Mesenteric fat pad (tissue), 1 donor: ENCODE data around the gene FAM174C. TPM values are rescaled to one million over a fixed set of nuclear protein-coding genes. Genes with fewer than 3 reads are reported as not detected.

Experiments
- DNase-seq: peaks from one replicate; pipeline ENCODE4 v3.0.0-alpha.2; 2020; ENCODE audit warnings: low spot score
- total RNA-seq: library from RNA; stranded (reverse); fragmentation: NEBNext Ultra II Directional; extraction: Animal tissue kit (Norgen Biotek cat#: 25700); gene quantifications from one replicate; pipeline ENCODE4 v1.2.1, GENCODE V29; 2021
- donor health status: DM: yes; HTN: yes; CAD: no.

Gene FAM174C
- total RNA-seq, 1 donor from 2014 or later = 53.2 TPM

DNA sequence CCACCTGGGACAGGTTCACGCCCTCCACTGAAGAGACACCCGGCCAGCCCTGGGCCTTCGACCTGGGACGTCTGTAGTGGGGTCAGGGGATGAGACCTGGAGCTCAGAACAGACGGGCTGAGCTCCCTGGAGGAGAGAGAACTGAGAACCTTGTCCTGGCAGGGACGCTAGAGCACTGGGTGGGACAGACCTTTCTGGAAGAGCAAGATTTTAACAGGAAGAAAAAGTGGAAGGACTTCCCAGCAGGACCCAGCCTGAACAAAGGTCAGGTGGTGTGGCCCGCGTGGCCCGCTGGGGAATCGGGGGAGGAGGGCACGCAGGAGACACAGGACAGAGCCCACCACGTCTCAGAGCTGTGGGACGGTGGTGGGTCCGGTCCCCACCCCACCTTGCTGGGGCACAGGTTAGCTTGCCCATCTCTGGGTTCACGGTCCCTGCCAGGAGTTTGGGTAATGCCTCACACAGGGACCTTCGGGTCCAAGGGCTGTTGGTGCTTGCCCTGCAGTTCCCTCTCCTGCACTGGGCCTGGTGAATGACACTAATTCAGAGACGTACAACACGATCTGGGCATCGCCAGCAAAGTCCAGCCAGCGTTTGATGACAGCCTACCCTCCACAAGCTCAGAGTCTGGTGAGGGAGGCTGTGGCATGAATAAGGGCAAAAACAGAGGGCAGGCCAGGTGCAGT lies 9.1 kb downstream of the FAM174C start:
- no peak for DNase-seq

DNA sequence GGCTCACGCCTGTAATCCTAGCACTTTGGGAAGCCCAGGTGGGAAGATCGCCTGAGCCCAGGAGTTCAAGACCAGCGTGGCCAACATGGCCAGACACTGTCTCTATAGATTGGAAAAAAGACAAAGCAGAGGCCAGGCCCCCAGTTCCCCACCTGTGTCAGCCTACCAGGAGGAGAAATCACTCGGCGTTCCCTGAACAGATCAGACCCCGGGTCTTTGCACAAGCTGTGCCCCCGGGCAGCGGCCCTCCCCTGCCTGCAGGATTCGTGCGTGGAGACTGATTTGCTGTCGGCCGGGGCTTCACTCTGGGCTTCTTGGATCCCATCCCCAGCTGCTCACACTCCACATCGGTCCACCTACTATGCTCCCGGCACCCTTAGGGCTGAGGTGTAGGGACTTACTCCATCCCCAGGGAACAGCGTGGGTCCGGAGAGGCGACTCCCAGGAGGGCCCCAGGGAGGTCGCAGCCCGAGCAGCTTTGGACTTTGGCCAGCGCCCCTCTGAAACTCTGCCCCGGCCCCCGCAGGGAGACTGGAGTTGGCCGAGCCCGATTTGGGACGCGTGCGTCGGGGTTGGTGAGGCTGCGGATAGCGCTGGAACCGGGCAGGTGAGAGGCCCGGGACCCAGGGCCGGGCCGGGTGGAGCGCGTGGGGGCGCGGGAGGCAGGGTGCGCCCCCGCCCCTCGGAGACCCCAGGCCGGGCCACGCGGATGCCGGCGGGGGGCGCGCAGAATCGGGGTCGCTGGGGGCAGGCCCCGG lies 9.8 kb downstream of the FAM174C start:
- DNase-seq = no peak

DNA sequence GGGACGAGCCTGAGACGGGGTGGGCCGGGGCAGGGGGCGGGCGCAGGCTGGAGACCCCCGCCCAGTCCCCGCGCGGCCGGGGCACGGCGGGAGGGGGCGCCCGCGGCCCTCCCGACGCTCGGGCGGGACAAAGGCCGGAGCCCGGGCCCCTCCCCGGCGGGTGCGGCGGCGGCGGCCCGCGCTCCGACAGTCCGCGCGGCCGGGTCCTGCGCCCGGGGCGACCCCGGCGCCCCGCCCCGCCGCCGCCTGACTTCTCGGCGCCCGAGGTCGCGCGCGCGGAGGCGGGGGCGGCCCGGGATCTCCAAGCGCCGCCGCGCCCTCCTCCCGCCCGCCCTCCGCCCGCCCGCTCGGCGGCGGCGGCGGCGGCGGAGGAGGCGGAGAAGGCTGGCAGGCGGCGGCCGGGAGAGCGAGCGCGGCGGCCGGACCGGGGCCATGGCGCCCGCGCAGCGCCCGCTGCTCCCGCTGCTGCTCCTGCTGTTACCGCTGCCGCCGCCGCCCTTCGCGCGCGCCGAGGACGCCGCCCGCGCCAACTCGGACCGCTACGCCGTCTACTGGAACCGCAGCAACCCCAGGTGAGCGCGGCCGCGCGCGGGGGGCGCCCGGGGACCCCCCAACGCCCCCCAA lies 10.5 kb downstream of the FAM174C start, which contains the start of gene EFNA2:
EFNA2 (plus strand) TSS at position 137 of the 624 bp plus-strand sequence; CDS start at position 433, 296 bp downstream.
- no peak for DNase-seq

DNA sequence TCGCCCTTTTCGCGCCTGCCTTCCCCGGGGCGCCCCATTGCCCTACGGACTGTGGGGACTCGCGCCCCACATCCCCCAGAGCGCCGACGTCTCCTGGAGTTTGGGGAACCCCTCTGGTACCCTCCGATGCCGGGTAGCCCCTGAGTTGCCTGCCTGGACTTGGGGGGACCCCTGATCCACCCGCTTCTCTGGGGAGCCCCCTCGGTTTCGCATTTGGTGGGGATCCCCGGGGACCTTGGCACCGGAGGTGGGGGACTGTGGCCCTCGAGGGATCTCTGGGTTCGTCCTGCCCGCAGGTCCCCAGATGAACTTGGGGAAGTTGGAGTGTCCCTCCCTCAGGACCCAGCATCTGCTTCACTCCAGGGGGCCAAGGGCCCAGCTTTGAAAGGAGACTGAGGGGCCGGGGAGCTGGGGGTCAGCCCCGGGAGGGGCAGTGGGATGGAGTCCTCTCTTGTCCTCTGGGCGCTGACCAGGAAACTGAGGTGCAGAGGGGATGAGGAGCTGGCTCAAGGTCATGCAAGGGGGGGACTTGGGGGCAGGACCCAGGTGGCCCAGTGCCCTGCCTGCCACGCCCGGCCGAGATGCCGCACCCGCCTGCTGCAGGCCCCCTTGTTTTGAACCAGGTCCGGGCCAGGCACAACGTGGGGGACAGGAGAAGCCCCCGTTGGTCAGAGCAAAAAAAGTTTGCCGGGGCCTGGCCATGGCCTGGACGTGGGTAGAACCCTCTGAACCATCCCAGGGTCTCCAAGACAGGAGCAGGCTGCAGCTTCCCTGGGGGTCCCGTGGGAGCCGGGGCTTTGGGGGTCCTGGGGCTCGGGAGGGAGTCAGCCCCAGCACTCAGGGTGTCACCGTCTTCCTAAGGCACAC lies 11.4 kb downstream of the FAM174C start:
- DNase-seq = no peak

DNA sequence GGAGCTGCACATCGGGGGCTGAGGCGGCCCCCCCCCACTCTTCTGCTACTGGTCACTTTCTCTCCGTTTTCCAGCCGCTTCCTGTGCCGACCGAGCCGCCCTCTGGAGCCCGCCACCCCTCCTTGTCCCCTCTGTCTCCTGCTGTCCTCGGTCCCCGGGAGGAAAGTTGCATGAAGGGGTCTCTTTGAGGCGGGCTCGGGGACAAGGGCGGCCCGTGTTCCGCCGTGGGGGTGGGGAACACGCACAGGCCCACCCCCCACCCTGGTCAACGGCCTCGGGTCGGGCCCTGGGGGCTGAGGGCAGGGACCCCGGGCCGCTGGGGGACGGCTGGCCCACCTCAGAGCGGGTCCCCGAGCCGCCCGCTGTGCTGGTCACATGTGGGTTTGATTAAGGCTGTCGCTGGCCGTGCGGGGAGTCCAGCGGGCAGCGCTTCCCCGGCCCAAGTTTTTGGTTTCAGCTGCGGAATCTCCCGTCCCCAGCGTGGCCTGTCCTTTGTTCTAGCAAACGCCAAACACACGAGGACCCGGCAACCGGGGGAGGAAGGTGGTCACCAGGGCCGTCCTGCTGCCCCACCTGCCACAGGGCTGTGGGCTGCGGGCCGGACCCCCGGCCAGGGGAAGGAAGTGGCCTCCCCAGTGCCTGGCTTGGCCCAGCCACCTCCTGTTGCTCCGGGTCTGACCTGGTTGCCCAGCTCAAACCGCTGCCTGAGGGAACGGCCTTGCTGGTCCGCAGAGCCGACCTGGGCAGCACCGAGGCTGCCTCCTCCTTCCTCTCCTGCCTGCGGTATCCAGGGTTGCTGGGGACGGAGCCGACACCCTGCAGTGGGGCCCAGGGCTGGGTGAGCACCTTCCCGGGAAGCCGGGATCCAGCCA lies 12.3 kb downstream of the FAM174C start:
- DNase-seq = no peak

DNA sequence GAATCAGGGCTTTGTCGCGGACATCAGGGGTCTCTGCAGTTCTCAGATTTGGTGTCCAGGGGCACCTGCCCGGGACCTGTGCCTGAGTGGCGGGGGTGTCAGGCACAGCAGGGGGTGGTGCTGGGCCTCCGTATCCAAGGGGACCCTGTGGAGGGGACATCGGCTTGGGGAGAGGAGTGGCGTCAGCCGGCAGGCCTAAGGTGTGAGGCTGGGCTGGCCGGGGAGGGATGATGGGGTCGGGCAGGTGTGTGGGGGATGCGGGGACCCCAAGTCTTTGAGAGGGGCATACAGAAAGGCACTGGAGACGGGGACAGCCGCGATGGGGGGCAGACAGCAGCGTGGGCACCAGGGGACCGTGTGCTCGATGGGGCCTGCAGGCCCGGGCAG lies 12.9 kb downstream of the FAM174C start:
- no peak for DNase-seq

DNA sequence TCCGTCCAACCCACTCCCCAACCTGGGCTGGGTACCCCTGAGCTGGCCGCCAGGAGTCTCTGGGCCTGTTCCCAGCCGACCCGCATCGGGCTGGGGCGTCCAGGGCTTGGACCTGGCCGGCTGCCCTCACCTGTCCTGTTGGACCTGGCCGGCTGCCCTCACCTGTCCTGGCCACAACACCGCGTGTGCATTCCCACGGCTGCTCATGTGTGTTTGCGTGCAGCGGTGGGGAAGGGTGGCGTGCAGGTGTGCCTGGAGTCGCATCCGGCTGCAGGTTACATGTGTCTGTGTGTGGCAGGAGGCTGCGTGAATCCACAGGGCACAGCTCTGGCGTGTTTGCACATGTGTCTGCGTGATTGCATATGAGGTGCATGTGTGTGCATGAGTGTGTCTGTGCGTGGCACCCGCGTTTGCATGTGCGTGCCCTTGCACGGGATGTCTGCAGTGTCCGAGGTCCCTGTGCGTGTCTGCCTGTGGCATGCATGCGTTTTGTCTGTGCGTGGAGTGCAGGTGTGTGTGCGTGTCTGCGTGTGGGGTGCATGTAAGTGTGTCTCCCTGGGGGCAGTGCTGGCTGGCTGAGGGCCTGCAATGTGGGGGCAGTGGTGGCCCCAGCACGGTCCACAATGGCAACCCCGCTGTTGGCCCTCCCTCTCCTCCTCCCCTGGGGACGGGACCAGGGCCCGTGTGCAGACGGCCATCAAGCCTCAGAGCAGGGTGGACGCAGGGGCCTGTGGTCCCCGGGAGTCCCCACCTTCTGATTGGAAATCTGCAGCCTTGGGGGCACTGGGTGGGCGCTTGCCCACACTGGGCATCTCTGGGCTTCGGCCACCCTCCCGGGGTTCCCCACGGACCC lies 13.7 kb downstream of the FAM174C start:
- DNase-seq = no peak

DNA sequence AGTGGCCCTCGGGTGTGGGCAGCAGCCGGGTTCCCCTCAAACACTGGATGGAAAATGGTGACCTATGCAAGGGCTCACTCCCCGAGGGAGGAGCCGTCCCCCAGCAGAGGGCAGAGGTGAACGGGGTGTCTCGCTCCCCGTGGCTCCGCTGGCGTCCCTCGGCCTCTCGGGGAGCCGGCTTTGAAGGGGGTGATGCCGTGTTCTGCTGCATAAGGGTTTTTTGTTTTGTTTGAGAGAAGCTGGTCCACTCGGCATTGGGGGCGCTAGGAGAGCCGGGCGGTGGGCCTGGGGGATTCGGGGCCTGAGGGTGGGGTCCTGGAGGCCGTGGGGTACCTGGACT lies 14.3 kb downstream of the FAM174C start:
- DNase-seq = no peak

DNA sequence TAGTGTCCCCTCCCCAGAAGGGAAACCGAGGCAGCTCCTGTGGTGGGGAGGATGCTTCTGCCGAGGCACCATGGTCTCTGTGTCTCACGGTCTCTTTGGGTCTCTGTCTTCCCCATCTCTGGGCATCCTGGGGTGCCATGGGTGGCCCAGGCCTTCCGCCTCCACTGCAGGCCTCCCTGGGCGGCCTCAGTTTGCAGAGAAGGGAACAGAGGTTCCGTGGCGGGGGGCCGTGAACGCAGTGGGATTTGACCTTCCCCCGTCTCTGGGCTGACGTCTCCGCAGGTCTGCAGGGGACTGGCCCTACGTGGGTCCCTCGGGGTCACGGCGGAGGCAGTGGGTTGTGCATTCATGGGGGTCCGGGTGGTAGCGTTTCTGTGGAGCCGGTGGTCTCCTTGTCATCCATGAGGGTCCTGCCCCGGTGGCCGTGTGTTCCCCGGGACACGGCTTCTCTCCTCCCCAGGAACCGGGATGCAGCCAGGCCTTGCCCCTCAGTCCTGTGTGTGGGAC lies 14.9 kb downstream of the FAM174C start:
- no peak for DNase-seq

DNA sequence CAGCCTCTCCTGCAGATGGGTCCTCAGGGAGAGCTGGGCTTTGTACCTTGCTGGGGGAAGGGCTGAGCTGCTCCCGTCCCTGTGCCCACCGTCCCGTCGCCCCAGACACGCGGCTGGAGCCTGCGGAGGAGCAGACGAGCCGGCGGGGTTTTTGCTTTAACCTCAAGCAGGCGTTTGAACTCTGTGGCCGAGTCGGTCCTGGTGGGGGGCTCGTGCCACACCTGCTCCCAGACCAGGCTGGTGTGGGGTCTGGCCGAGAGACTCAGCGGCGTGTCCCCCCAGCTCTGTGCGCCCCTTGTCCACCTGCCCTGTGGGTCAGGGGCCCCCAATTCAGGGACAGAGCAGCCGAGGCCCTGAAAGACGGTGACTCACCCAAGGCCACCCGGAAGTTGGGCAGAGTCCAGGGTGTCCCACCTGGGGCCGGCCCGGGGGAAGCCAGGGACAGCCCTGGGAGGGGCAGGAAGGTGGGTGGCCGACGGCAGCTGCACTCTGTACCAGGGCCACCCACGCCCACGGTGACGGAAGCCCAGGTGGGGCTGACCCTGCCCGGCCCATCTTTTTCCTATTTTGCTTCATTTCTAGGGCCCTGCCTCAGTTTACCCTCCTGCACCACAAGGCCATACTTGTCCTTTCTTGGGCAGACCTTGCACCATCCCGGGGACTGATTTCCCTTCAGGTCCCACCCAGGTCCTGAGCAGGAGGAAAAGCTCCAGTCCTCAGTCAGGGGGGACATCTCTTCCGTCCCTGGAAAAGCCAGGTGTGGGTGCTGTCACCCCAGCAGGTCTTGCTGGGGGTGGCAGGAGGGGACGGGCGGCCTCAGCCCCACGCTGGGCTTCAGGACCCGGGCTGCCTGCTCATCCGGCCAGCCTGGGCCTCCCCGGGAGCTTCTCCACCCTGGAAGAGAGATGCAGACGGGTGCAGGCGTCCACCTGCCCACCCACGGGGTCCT lies 15.6 kb downstream of the FAM174C start:
- DNase-seq = no peak

DNA sequence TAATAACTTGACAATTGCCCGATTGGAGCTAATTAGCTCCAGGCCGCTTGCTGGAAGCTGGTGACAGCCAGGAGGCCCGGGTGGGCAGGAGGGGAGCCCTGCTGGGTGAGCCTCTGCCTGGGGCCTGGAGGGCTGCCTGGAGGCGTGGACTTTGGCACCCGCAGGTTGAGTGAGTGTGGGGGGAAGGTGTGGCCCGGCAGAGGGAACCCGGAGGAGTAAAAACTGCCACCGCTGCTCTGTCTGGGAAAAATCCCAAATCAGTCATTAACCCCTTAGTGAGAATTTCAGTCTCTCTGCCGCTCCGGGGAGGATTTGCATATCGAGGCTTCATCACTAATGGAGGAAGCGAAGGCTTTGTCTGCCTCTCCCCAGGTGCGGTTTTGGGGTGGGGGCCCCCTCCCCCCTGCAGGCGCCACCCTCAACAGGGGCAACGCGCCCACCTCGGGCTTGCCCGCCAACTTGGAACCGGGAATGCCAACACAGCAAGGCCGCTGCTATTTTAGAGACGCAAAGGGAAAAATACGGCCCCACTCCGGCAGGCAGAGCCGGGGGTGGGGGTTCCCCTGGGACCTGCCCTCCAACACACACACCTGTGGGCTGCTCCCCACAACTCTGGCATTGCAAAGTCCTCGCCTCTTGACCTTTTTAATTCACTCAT lies 16.6 kb downstream of the FAM174C start:
- no peak for DNase-seq

DNA sequence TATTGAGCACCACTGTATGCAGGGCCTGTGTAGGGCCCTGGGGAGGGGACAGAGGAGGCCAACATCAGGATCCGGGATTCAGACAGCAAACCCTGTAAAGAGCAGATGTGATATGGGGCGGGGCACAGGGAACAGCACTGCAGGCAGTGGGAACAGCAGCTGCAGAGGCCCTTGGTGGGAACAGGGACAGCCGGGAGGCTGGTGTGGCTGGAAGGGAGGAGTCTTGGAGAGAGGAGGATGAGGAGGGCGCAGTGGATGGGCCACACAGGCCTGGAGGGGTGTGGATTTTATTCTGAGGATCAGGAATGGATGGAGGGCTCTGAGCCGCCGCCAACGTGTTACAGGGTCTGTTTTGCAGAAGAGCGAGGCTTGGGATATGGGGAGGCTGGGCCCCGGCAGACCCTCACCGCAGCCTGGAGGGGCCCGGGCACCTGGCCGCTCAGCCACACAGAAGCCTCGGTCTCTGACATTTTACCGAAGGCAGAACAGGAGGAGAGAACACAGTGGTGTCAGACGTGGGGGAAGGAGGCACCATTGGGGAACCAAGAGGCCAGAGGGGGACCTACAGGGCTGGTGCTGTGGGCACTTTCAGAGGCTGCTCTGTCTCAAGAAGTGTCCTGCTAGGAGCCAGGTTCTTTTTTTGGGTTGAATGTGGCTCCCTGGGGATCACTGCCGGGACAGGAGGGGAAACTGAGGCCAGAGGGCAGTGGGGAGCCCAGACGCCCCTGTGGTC lies 17.3 kb downstream of the FAM174C start:
- no peak for DNase-seq

DNA sequence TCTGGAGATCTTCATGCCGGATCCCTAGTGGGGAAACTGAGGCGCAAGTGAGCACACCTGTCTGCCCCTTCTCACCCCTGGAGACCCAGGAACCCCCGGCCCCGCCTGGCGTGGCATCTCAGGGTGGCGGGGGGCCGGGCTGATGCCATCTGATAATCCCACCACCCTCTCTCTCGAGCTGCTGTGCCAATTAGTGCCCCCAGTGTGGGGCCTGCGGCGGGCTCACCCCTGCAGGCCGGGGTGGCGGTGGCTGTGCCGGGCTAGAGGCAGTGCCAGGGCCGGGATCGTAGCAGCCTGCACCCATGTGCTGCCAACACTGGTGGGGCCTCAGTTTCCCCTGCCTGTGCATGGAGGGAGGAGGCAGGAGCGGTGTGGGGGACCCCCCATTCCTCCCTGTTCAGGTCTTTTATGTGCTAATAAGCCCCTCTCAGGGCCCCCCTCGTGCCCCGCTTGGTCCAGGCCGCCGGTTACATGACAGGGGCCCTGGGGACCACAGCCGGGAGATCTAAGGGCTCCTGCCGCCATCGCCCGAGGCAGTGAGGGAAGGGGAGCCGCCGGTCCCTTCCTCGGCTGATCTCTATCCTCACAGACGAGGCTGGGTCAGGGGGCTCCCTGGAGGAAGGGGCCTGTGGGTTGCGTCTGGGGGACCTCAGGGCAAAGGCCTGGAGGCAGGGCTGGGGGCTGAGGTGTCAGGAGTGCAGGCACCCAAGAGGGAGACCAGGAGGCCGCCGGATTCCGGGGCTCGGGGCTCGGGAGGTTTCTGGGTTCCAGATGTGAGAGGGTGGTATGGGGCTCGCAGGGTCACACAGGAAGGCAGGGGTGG lies 18.7 kb downstream of the FAM174C start:
- DNase-seq = no peak

DNA sequence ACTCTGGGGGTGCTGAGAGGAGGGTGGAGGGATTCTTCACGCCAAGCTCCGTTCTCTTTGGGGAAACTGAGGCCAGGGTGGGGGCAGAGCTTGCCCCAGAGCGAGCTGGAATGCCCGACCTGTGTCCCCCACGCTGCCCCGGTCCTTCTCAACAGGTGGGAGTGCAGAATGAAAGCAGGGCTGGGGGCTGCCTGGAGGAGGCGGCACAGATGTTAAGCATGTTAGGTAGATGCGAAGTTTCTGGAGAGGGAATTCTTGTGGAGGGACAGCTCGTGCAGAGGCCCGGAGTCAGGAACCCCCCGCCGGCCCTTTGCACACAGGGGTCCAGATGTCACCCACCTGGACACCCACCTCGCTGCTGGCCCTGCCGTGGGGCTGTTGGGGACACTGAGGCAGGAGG lies 19.4 kb downstream of the FAM174C start:
- DNase-seq = no peak

DNA sequence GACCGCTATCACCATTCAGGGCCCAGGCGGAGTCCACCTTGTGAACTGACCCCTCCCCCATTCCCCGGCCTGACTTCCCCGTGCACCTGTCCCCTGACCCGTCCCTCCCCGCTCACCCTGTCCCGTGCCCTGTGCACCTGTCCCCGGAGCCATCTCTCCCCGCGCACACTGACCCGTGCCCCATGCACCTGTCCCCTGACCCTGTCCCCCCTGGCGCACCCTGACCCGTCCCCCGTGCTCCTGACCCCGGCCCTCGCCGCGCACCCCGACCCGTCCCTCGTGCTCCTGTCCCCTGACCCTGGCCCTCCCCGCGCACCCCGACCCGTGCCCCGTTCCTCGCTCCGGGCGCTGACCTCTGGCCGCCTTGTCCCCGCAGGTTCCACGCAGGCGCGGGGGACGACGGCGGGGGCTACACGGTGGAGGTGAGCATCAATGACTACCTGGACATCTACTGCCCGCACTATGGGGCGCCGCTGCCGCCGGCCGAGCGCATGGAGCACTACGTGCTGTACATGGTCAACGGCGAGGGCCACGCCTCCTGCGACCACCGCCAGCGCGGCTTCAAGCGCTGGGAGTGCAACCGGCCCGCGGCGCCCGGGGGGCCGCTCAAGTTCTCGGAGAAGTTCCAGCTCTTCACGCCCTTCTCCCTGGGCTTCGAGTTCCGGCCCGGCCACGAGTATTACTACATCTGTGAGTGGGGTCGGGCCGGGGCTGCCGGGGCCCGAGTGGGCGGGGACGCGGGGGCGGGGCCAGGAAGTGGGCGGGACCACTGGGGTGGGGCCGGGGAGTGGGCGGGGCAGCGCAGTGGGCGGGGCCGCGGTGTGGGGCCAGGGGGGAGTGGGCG lies 20.1 kb downstream of the FAM174C start:
- DNase-seq = no peak
